Measurements from ENCODE around the gene AK5. TPM values are rescaled to one million over a fixed set of nuclear protein-coding genes. Genes with fewer than 3 reads are reported as not detected.

AK5 gene
- total RNA-seq, 2 donors from 2014 or later, result 3.1 to 20.8 TPM

- WGBS, result 62% methylated on average over 8 of the region's 8 CpGs
- DNase-seq (ENCODE audit: low spot score), result no peak
- Histone ChIP-seq H3K4me3 (no peak overlapping the region), H3K36me3 (no peaks in the 10 kb centered on the region), H3K27ac (no peak overlapping the region), H3K27me3 (replicated peaks; ENCODE audit: insufficient read depth) (no peaks in the 10 kb centered on the region), H3K9me3 (no peaks in the 10 kb centered on the region), H3K4me1 (replicated peaks) (no peaks in the 10 kb centered on the region)
- no peak for TF ChIP-seq POLR2AphosphoS5 (IDR thresholded peaks at IDR 0.05)
- TF ChIP-seq CTCF (IDR thresholded peaks at IDR 0.05), result no peak
- no peak for TF ChIP-seq POLR2A (IDR thresholded peaks at IDR 0.05)
- intact Hi-C loops (cut with DNase I), result no loop called here
Observed at GRCh38 chr1:77313491-77313890, 31.7 kb downstream of the AK5 start.

GRCh38 chr1:77316006-77316405, 34.2 kb downstream of the AK5 start:
- DNase-seq (ENCODE audit: low spot score), result no peak
- H3K4me3 ChIP-seq, result no peak overlapping the region
- H3K27ac ChIP-seq, result no peak overlapping the region
- TF ChIP-seq CTCF (IDR thresholded peaks at IDR 0.05) (no peak), POLR2A (IDR thresholded peaks at IDR 0.05) (no peak), POLR2AphosphoS5 (IDR thresholded peaks at IDR 0.05) (no peak)
- H3K4me1 ChIP-seq (replicated peaks), result no peaks in the 10 kb centered on the region
- H3K27me3 ChIP-seq (replicated peaks; ENCODE audit: insufficient read depth), result no peaks in the 10 kb centered on the region
- WGBS, result 70% methylated on average over 1 of the region's 1 CpG
- H3K36me3 ChIP-seq, result no peaks in the 10 kb centered on the region
- no peaks in the 10 kb centered on the region for H3K9me3 ChIP-seq
- intact Hi-C loops (cut with DNase I), result no loop called here

GRCh38 chr1:77316966-77317365, 35.1 kb downstream of the AK5 start:
- no peaks in the 10 kb centered on the region for H3K36me3 ChIP-seq
- no peak overlapping the region for H3K27ac ChIP-seq
- intact Hi-C loops (cut with DNase I), result no loop called here
- no peaks in the 10 kb centered on the region for H3K9me3 ChIP-seq
- H3K27me3 ChIP-seq (replicated peaks; ENCODE audit: insufficient read depth), result no peaks in the 10 kb centered on the region
- TF ChIP-seq POLR2A (IDR thresholded peaks at IDR 0.05) (no peak), CTCF (IDR thresholded peaks at IDR 0.05) (no peak), POLR2AphosphoS5 (IDR thresholded peaks at IDR 0.05) (no peak)
- no peaks in the 10 kb centered on the region for H3K4me1 ChIP-seq (replicated peaks)
- no peak for DNase-seq (ENCODE audit: low spot score)
- 88% methylated on average over 3 of the region's 3 CpGs for WGBS
- H3K4me3 ChIP-seq, result no peak overlapping the region

GRCh38 chr1:77319036-77319705, 37.4 kb downstream of the AK5 start:
- no peaks in the 10 kb centered on the region for H3K9me3 ChIP-seq
- no peak for DNase-seq (ENCODE audit: low spot score)
- no peak overlapping the region for H3K27ac ChIP-seq
- 56% methylated on average over 1 of the region's 1 CpG for WGBS
- H3K36me3 ChIP-seq, result no peaks in the 10 kb centered on the region
- H3K27me3 ChIP-seq (replicated peaks; ENCODE audit: insufficient read depth), result no peaks in the 10 kb centered on the region
- H3K4me3 ChIP-seq, result no peak overlapping the region
- H3K4me1 ChIP-seq (replicated peaks), result no peaks in the 10 kb centered on the region
- intact Hi-C loops (cut with DNase I), result no loop called here
- TF ChIP-seq POLR2AphosphoS5 (IDR thresholded peaks at IDR 0.05) (no peak), CTCF (IDR thresholded peaks at IDR 0.05) (no peak), POLR2A (IDR thresholded peaks at IDR 0.05) (no peak)

All from prostate gland (tissue), 2 donors.